NCI-H2227 treated with DMSO at 0.1 percent for 48 hours (cell line): Measurements from ENCODE around the gene HIVEP3.

ENCODE experiments used
- DNase-seq: peaks from one replicate; lab custom pipeline; 2025; lab: John Stamatoyannopoulos, UW

The HIVEP3 gene

GRCh38 chr1:41665962-41666917, 252.5 kb downstream of the HIVEP3 start:
- no peak for DNase-seq

- no peak for DNase-seq
Observed at GRCh38 chr1:41664861-41665640, 253.7 kb downstream of the HIVEP3 start.

GRCh38 chr1:41663671-41664400, 254.9 kb downstream of the HIVEP3 start:
- DNase-seq, result no peak

GRCh38 chr1:41662765-41663437, 255.8 kb downstream of the HIVEP3 start:
- DNase-seq, result no peak

- no peak for DNase-seq
Observed at GRCh38 chr1:41662061-41662764, 256.5 kb downstream of the HIVEP3 start.

GRCh38 chr1:41661428-41662060, 257.2 kb downstream of the HIVEP3 start:
- no peak for DNase-seq

GRCh38 chr1:41660570-41661427, 257.9 kb downstream of the HIVEP3 start:
- DNase-seq, result no peak

GRCh38 chr1:41659903-41660302, 258.8 kb downstream of the HIVEP3 start:
- no peak for DNase-seq

- no peak for DNase-seq
Observed at GRCh38 chr1:41659159-41659495, 259.6 kb downstream of the HIVEP3 start.

- DNase-seq, result no peak
Observed at GRCh38 chr1:41658431-41659158, 260.1 kb downstream of the HIVEP3 start.

- no peak for DNase-seq
Observed at GRCh38 chr1:41657679-41658295, 260.9 kb downstream of the HIVEP3 start.

- DNase-seq, result no peak
Observed at GRCh38 chr1:41656825-41657500, 261.8 kb downstream of the HIVEP3 start.

GRCh38 chr1:41656068-41656467, 262.7 kb downstream of the HIVEP3 start:
- no peak for DNase-seq

- DNase-seq, result no peak
Observed at GRCh38 chr1:41655632-41656031, 263.1 kb downstream of the HIVEP3 start.

GRCh38 chr1:41653574-41653973, 265.1 kb downstream of the HIVEP3 start:
- DNase-seq, result no peak

GRCh38 chr1:41652384-41653265, 266.1 kb downstream of the HIVEP3 start:
- no peak for DNase-seq
